ENCODE data around the gene LHX2. TPM values are rescaled to one million over a fixed set of nuclear protein-coding genes. Genes with fewer than 3 reads are reported as not detected.

Gene LHX2
- total RNA-seq, 2 experiments from 2014 or later, result not detected

DNA sequence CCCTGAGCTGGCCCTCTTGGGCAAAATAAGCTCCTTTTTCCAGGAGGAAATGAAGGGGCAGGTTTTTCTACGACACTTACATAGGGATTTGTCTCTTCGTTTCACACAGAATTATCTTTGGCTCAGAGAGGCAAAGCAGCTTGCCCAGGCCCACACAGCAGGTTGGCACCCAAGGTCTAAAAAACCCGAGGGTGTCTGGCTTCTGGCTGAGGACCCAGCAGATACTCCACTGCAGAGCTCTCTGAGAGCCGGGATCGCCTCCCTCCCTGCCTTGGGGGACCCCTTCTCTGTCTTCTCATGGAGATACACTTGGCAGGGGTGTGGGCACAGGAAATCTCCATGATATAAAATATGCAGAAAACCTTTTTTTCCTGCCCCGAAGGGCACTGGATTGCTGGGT is 29.0 kb upstream of the LHX2 start:
- Histone ChIP-seq H2AFZ (ENCODE audit: low read length) (no peak overlapping the region), H3K36me3 (ENCODE audit: insufficient read depth, low read length) (no peaks in the 10 kb centered on the region), H3K79me2 (ENCODE audit: insufficient read depth, low read depth, low read length) (no peaks in the 10 kb centered on the region), H3K4me1 (ENCODE audit: insufficient read depth, low read length, poor library complexity, severe bottlenecking) (no peaks in the 10 kb centered on the region), H4K20me1 (ENCODE audit: insufficient read depth, low read length) (no peaks in the 10 kb centered on the region), H3K4me2 (ENCODE audit: low read length) (no peak overlapping the region), H3K9me2 (ENCODE audit: insufficient read depth, low read length) (no peaks in the 10 kb centered on the region), H3K4me3 (ENCODE audit: low read depth, low read length, poor library complexity, severe bottlenecking) (no peak overlapping the region), H3K27ac (ENCODE audit: low read depth, low read length, poor library complexity, severe bottlenecking) (no peak overlapping the region), H3K9me3 (ENCODE audit: low read length) (no peaks in the 10 kb centered on the region)
- ChIA-PET CTCF (ENCODE audit: unreplicated experiment) (no interaction called here), POLR2A (no interaction called here)
- no TSS peak for BruUV-seq (replicated peaks)
- no peak for DNase-seq (ENCODE audit: low spot score)
- intact Hi-C loops (cut with micrococcal nuclease; ENCODE audit: unreplicated experiment), result no loop called here
- TF ChIP-seq, protein P1, sequence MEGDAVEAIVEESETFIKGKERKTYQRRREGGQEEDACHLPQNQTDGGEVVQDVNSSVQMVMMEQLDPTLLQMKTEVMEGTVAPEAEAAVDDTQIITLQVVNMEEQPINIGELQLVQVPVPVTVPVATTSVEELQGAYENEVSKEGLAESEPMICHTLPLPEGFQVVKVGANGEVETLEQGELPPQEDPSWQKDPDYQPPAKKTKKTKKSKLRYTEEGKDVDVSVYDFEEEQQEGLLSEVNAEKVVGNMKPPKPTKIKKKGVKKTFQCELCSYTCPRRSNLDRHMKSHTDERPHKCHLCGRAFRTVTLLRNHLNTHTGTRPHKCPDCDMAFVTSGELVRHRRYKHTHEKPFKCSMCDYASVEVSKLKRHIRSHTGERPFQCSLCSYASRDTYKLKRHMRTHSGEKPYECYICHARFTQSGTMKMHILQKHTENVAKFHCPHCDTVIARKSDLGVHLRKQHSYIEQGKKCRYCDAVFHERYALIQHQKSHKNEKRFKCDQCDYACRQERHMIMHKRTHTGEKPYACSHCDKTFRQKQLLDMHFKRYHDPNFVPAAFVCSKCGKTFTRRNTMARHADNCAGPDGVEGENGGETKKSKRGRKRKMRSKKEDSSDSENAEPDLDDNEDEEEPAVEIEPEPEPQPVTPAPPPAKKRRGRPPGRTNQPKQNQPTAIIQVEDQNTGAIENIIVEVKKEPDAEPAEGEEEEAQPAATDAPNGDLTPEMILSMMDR (conservative IDR thresholded peaks at IDR 0.05; ENCODE audit: low read length), result no peak
- TF ChIP-seq EZH2phosphoT487 (IDR thresholded peaks at IDR 0.05; ENCODE audit: borderline replicate concordance, low read depth, low read length), result no peak

DNA sequence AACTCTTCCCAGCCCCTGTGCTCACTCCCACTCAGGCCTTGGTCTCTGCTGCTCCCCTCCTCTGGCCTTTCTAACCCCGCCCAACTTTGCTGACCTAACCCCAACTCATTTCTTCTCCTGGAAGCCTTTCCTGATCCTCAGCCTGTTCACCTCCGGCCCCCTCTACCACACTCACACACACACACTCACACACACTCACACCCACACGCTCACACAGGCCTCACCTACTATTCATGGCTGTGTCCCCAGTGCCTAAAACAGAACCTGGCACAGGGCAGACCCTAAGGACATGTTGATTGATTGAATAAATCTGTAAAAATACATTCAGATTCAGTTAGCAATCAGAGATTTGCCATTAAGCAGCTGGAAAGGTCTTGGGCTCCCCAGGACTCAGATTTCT is 28.5 kb upstream of the LHX2 start:
- Histone ChIP-seq H3K4me2 (ENCODE audit: low read length) (no peak overlapping the region), H3K9me3 (ENCODE audit: low read length) (no peaks in the 10 kb centered on the region), H3K27ac (ENCODE audit: low read depth, low read length, poor library complexity, severe bottlenecking) (no peak overlapping the region), H3K36me3 (ENCODE audit: insufficient read depth, low read length) (no peaks in the 10 kb centered on the region), H4K20me1 (ENCODE audit: insufficient read depth, low read length) (no peaks in the 10 kb centered on the region), H3K4me3 (ENCODE audit: low read depth, low read length, poor library complexity, severe bottlenecking) (no peak overlapping the region), H3K4me1 (ENCODE audit: insufficient read depth, low read length, poor library complexity, severe bottlenecking) (no peaks in the 10 kb centered on the region), H3K9me2 (ENCODE audit: insufficient read depth, low read length) (no peaks in the 10 kb centered on the region), H2AFZ (ENCODE audit: low read length) (no peak overlapping the region), H3K79me2 (ENCODE audit: insufficient read depth, low read depth, low read length) (no peaks in the 10 kb centered on the region)
- intact Hi-C loops (cut with micrococcal nuclease; ENCODE audit: unreplicated experiment), result no loop called here
- no TSS peak for BruUV-seq (replicated peaks)
- TF ChIP-seq EZH2phosphoT487 (IDR thresholded peaks at IDR 0.05; ENCODE audit: borderline replicate concordance, low read depth, low read length), result no peak
- TF ChIP-seq, protein P1 (conservative IDR thresholded peaks at IDR 0.05; ENCODE audit: low read length), result no peak
- ChIA-PET POLR2A (interaction anchor here (0.5 kb wide), 1 partner anchor 210 kb away, joined by 3 read pairs; no protein-coding TSS in a partner anchor), CTCF (ENCODE audit: unreplicated experiment) (no interaction called here)
- no peak for DNase-seq (ENCODE audit: low spot score)

DNA sequence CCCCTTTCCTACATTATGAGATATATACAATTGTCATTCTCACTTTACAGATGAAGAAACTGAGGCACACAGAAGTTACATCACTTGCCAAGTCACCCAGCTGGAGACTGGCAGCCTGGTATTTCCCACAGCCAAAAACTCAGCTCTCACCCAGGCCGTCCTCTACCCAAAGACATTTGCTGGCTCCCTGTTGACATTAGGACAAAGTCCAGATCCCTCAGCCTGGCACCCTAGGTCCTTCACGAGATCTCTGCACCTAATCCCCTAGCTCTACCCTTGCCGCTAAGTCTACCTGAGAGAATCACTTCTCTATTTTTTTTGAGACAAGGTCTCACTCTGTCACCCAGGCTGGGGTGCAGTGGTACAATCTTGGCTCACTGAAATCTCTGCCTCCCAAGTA is 26.8 kb upstream of the LHX2 start:
- no peak overlapping the region for H2AFZ ChIP-seq (ENCODE audit: low read length)
- no peaks in the 10 kb centered on the region for H3K36me3 ChIP-seq (ENCODE audit: insufficient read depth, low read length)
- no peak for DNase-seq (ENCODE audit: low spot score)
- no peaks in the 10 kb centered on the region for H3K9me3 ChIP-seq (ENCODE audit: low read length)
- no peak overlapping the region for H3K4me2 ChIP-seq (ENCODE audit: low read length)
- no peaks in the 10 kb centered on the region for H3K4me1 ChIP-seq (ENCODE audit: insufficient read depth, low read length, poor library complexity, severe bottlenecking)
- H3K79me2 ChIP-seq (ENCODE audit: insufficient read depth, low read depth, low read length), result no peaks in the 10 kb centered on the region
- TF ChIP-seq, protein P1 (conservative IDR thresholded peaks at IDR 0.05; ENCODE audit: low read length), result no peak
- no peak for TF ChIP-seq EZH2phosphoT487 (IDR thresholded peaks at IDR 0.05; ENCODE audit: borderline replicate concordance, low read depth, low read length)
- H3K27ac ChIP-seq (ENCODE audit: low read depth, low read length, poor library complexity, severe bottlenecking), result no peak overlapping the region
- H4K20me1 ChIP-seq (ENCODE audit: insufficient read depth, low read length), result no peaks in the 10 kb centered on the region
- CTCF ChIA-PET (ENCODE audit: unreplicated experiment), result no interaction called here
- POLR2A ChIA-PET, result no interaction called here
- H3K4me3 ChIP-seq (ENCODE audit: low read depth, low read length, poor library complexity, severe bottlenecking), result no peak overlapping the region
- H3K9me2 ChIP-seq (ENCODE audit: insufficient read depth, low read length), result no peaks in the 10 kb centered on the region
- intact Hi-C loops (cut with micrococcal nuclease; ENCODE audit: unreplicated experiment), result no loop called here
- BruUV-seq (replicated peaks), result no TSS peak
